HG03432 (cell line): ENCODE data around the gene TRAF2.
"Not testable (repeated sequence)": the region's sequence is repeated elsewhere in the genome, so short reads cannot be mapped to it uniquely, and the experiment has no call there.

Experiments
- ATAC-seq: cut with Tn5 transposase; IDR thresholded peaks from one replicate; pipeline ENCODE4 v1.9.1; 2021; ENCODE audit warnings: mild to moderate bottlenecking, moderate library complexity; ENCODE audit not compliant: unreplicated experiment

Gene TRAF2

GRCh38 chr9:136856541-136857141 is 29.7 kb upstream of the TRAF2 start:
- ATAC-seq, result no peak

- no peak for ATAC-seq
These were observed 29.1 kb upstream of the TRAF2 start for GRCh38 chr9:136857166-136857565.

- ATAC-seq, result no peak
These were observed 28.5 kb upstream of the TRAF2 start for GRCh38 chr9:136857581-136858412.

GRCh38 chr9:136858452-136858843 is 27.9 kb upstream of the TRAF2 start:
- ATAC-seq, result no peak

- ATAC-seq, result no peak
These were observed 27.2 kb upstream of the TRAF2 start for GRCh38 chr9:136858844-136859757.

- no peak for ATAC-seq
These were observed 25.8 kb upstream of the TRAF2 start for GRCh38 chr9:136860529-136860928.

GRCh38 chr9:136860933-136861873 is 25.1 kb upstream of the TRAF2 start:
- ATAC-seq, result no peak

GRCh38 chr9:136861874-136862457 is 24.4 kb upstream of the TRAF2 start:
- no peak for ATAC-seq

GRCh38 chr9:136862849-136863622 is 23.3 kb upstream of the TRAF2 start:
- ATAC-seq, result no peak

- ATAC-seq, result no peak
These were observed 22.6 kb upstream of the TRAF2 start for GRCh38 chr9:136863623-136864273.

- no peak for ATAC-seq
These were observed 21.1 kb upstream of the TRAF2 start for GRCh38 chr9:136865041-136865767.

GRCh38 chr9:136865768-136866103 is 20.6 kb upstream of the TRAF2 start:
- no peak for ATAC-seq

GRCh38 chr9:136866898-136867421 is 19.4 kb upstream of the TRAF2 start:
- ATAC-seq, result not testable (repeated sequence)

- ATAC-seq, result no peak
These were observed 18.8 kb upstream of the TRAF2 start for GRCh38 chr9:136867480-136867879.

GRCh38 chr9:136867917-136868316 is 18.4 kb upstream of the TRAF2 start:
- ATAC-seq, result no peak

GRCh38 chr9:136868644-136869043 is 17.7 kb upstream of the TRAF2 start:
- no peak for ATAC-seq

GRCh38 chr9:136869611-136870010 is 16.7 kb upstream of the TRAF2 start:
- ATAC-seq, result not testable (repeated sequence)

- ATAC-seq, result no peak
These were observed 11.2 kb upstream of the TRAF2 start for GRCh38 chr9:136875155-136875554.
